SK-N-SH treated with all-trans-retinoic acid at 6 μM for 48 hours (cell line): ENCODE measurements around the gene PUDP.

ENCODE experiments used
- ARNTL ChIP-seq: fragments of 450-650 bp; formaldehyde crosslinking; IDR thresholded peaks from 2 replicates; pipeline ENCODE4 v1.5.0; 2020; ENCODE audit warnings: low read depth, mild to moderate bottlenecking, moderate library complexity, borderline replicate concordance
- CREB5 ChIP-seq: fragments of 250-450 bp; sonication (Bioruptor Pico); IDR thresholded peaks from 2 replicates; pipeline ENCODE4 v1.5.1; 2020; ENCODE audit warnings: low read depth, mild to moderate bottlenecking, moderate library complexity
- OSR1 ChIP-seq: fragments of 250-450 bp; sonication (Bioruptor Pico); IDR thresholded peaks from 2 replicates; pipeline ENCODE4 v1.8.0; 2022; ENCODE audit warnings: moderate library complexity, mild to moderate bottlenecking, inconsistent platforms
- PATZ1 ChIP-seq: fragments of 250-450 bp; sonication (Bioruptor Pico); IDR thresholded peaks from 2 replicates; pipeline ENCODE4 v1.8.0; 2020; ENCODE audit warnings: mild to moderate bottlenecking, moderate library complexity, borderline replicate concordance
- SNAI2 ChIP-seq: fragments of 250-450 bp; sonication (Bioruptor Pico); IDR thresholded peaks from 2 replicates; pipeline ENCODE4 v1.5.0; 2020; ENCODE audit warnings: mild to moderate bottlenecking, moderate library complexity
- ZFP3 ChIP-seq: fragments of 250-450 bp; sonication (Bioruptor Pico); IDR thresholded peaks from 2 replicates; pipeline ENCODE4 v1.5.0; 2020; ENCODE audit warnings: mild to moderate bottlenecking, moderate library complexity
- ZNF565 ChIP-seq: fragments of 450-650 bp; formaldehyde crosslinking; conservative IDR thresholded peaks from 2 replicates; pipeline ENCODE4 v1.5.0; 2020; ENCODE audit warnings: low read depth, mild to moderate bottlenecking, moderate library complexity
- ZNF8 ChIP-seq: fragments of 450-650 bp; formaldehyde crosslinking; IDR thresholded peaks from 2 replicates; pipeline ENCODE4 v1.5.0; 2020; ENCODE audit warnings: mild to moderate bottlenecking, moderate library complexity

GRCh38 chrX:7061429-7061828 lies 86.5 kb downstream of the PUDP start:
- TF ChIP-seq OSR1 (CRISPR knock-in tag) = no peak
- no peak for TF ChIP-seq ZNF565 (CRISPR knock-in tag)
- no peak for TF ChIP-seq ZNF8 (CRISPR knock-in tag)
- TF ChIP-seq PATZ1 (CRISPR knock-in tag) = no peak
- TF ChIP-seq ZFP3 (CRISPR knock-in tag) = no peak
- TF ChIP-seq CREB5 (CRISPR knock-in tag) = no peak
- TF ChIP-seq SNAI2 (CRISPR knock-in tag) = no peak
- TF ChIP-seq ARNTL (CRISPR knock-in tag) = no peak
